ENCODE measurements around the gene WDR19. TPM values are rescaled to one million over a fixed set of nuclear protein-coding genes. Genes with fewer than 3 reads are reported as not detected.
A peak's percentile ranks its signal among the peaks of the same experiment; 100 is the strongest.

The WDR19 gene
- total and polyA plus RNA-seq, 11 donors: 4.3 to 15.6 (median 8.1) TPM

DNA sequence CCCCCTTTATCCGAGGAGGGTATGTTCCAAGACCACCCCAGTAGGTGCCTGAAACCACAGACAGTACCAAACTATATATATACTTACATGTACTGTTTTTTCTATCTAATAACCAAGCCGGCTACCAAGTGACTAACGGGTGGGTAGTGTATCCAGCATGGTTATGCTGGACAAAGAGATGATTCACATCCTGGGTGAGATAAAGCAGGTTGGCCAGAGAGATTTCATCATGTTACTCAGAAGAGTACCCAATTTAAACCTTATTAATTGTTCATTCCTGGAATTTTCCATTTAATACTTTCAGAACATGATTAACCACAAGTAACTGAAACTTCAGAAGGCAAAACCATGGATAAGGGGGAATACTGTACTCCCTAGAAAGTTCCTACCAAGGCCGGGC lies 137.3 kb downstream of the WDR19 start:
- no peaks in the 10 kb centered on the region for H3K27me3 ChIP-seq
- intact Hi-C loops (cut with DNase I): loop anchor here in 1 of 10 donors (10.0 kb wide), 1 partner anchor 125 kb away; no protein-coding TSS in a partner anchor
- no peak for ATAC-seq

DNA sequence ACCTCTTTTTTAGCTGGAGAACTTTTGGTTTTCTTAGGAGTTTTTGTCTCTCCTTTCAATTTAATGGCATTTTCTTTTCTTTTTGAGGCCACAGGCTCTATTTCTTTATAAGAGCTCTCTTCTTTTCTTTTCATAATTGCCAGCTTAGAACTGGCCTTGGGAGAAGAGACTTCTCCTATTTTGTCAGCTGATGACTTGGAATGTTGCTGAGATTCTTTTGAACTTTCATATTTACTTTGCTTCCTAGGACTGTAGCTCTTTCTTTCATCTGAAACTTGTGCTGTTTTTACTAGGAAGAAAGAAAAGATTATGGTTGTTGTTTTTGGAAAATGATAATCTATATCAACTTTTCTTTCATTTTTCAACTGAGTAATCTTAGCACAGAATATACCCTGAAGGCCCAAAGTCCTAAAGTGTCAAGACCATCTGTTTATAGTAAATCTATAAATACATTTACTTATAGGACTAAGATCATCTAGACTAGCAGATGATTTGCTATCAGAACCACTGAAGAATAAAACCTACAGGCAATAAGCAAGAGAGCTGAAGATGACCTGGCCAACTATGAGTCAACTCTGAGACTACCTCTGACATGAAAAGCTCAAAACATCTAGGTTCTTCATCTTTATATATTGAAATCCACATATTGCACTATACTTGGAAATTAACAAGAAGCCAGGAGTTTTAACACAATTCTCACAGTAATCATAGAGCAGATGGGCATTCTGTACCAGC lies 138.2 kb downstream of the WDR19 start:
- Histone ChIP-seq H3K4me3 (no peak overlapping the region), H3K4me1 (no peaks in the 10 kb centered on the region), H3K27ac (peak overlapping the region in 1 of 12 donors; percentile 0), H3K9me3 (no peaks in the 10 kb centered on the region), H3K36me3 (peaks cover 0 to 88% (median 78%) of the 10 kb centered on the region in 9 donors), H3K27me3 (no peaks in the 10 kb centered on the region)
- intact Hi-C loops (cut with DNase I): no loop called here
- ATAC-seq (no peak), DNase-seq (no peak)
- TF ChIP-seq POLR2A (IDR thresholded peaks at IDR 0.05) (no peak), CTCF (IDR thresholded peaks at IDR 0.05) (no peak)

More for the DNA sequence above, 137.3 kb downstream of the WDR19 start:
- H3K36me3 ChIP-seq: peaks cover 0 to 88% (median 72%) of the 10 kb centered on the region in 9 donors
- no peak overlapping the region for H3K4me3 ChIP-seq
- no peaks in the 10 kb centered on the region for H3K9me3 ChIP-seq
- no peak overlapping the region for H3K27ac ChIP-seq
- no peak for DNase-seq
- H3K4me1 ChIP-seq: no peaks in the 10 kb centered on the region
- 92 to 95% (median 94%) methylated on average over 4 of the region's 4 CpGs for WGBS, 4 donors
- no peak for TF ChIP-seq CTCF (IDR thresholded peaks at IDR 0.05)

DNA sequence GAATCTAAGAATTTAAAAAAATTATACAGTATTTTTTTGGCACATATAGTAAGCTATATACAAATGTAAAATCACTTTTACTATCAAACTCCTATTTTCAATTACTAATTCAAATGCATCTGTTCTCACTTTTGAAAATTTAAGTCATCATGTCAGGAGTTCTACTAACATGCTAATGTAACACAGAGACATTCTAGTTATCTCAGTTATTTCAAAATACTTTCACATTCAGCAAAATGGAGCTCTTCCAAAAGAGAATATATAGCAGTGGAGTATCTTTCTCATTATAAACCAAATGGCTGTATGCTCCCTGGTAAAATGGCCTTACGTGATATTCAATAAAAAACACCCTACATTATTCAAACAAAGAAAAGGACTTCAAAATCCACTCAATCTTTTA lies 141.5 kb downstream of the WDR19 start:
- Histone ChIP-seq H3K27me3 (no peaks in the 10 kb centered on the region), H3K27ac (peak overlapping the region in 1 of 12 donors; percentile 22), H3K9me3 (no peaks in the 10 kb centered on the region), H3K36me3 (peaks cover 0 to 86% (median 75%) of the 10 kb centered on the region in 9 donors), H3K4me3 (no peak overlapping the region), H3K4me1 (no peaks in the 10 kb centered on the region)
- TF ChIP-seq POLR2A (IDR thresholded peaks at IDR 0.05) (no peak), CTCF (IDR thresholded peaks at IDR 0.05) (no peak)
- WGBS, 4 donors: 95 to 100% (median 98%) methylated on average over 1 of the region's 1 CpG
- DNase-seq: no peak
- no peak for ATAC-seq
- intact Hi-C loops (cut with DNase I): no loop called here

- Histone ChIP-seq H3K27me3 (no peaks in the 10 kb centered on the region), H3K4me1 (no peaks in the 10 kb centered on the region), H3K36me3 (peaks cover 0 to 80% (median 69%) of the 10 kb centered on the region in 9 donors), H3K27ac (peak overlapping the region in 1 of 12 donors; percentile 22), H3K4me3 (no peak overlapping the region), H3K9me3 (no peaks in the 10 kb centered on the region)
- no peak for ATAC-seq
- intact Hi-C loops (cut with DNase I): no loop called here
- TF ChIP-seq CTCF (IDR thresholded peaks at IDR 0.05): no peak
- no peak for TF ChIP-seq POLR2A (IDR thresholded peaks at IDR 0.05)
- WGBS, 4 donors: 92 to 99% (median 97%) methylated on average over 2 of the region's 2 CpGs
- no peak for DNase-seq
These were observed 142.1 kb downstream of the WDR19 start for GRCh38 chr4:39324446-39324845.
